Prostate gland (tissue), 2 donors: ENCODE results near the gene IQCM.

ENCODE experiments used
- POLR2A ChIP-seq: fragments of 450-650 bp; IDR thresholded peaks from one replicate; pipeline ENCODE4 v1.6.1; 2016; ENCODE audit warnings: antibody characterized with exemption, mild to moderate bottlenecking
- TF ChIP-seq, protein P1 (sequence below), 4 experiments: fragments of 200-600 bp in 2 of 4; fragments of 450-650 bp in 2 of 4; sonication (generic) in 2 of 4; IDR thresholded peaks; 1 replicate in 3 of 4; 2 replicates in 1 of 4; pipeline ENCODE4 v1.5.1; 2016 to 2019; ENCODE audit warnings: antibody characterized with exemption in 4 of 4, mild to moderate bottlenecking in 2 of 4, moderate library complexity in 2 of 4

DNA sequence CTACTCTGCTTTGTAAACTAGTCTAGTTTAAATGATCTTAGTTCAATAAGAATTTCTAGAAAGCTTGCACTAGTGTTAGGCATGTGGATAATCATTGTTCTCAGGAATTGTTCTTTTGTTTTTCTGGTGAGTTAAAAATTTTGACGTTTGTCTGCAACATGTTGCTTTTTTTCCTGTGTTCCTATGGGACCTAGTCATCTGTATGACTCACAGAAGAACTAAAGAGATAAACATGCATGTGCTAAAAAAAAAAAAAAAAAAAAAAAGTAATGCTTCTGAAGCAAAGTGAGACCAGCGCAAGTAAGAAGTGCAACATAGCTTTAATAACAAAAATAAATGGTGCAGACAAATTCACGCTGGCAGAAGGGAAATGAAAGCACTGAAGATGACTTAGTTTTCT, 471.2 kb downstream of the IQCM start:
- TF ChIP-seq POLR2A = no peak
- TF ChIP-seq, protein P1, sequence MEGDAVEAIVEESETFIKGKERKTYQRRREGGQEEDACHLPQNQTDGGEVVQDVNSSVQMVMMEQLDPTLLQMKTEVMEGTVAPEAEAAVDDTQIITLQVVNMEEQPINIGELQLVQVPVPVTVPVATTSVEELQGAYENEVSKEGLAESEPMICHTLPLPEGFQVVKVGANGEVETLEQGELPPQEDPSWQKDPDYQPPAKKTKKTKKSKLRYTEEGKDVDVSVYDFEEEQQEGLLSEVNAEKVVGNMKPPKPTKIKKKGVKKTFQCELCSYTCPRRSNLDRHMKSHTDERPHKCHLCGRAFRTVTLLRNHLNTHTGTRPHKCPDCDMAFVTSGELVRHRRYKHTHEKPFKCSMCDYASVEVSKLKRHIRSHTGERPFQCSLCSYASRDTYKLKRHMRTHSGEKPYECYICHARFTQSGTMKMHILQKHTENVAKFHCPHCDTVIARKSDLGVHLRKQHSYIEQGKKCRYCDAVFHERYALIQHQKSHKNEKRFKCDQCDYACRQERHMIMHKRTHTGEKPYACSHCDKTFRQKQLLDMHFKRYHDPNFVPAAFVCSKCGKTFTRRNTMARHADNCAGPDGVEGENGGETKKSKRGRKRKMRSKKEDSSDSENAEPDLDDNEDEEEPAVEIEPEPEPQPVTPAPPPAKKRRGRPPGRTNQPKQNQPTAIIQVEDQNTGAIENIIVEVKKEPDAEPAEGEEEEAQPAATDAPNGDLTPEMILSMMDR (IDR thresholded peaks at IDR 0.05) = no peak
